HG03469 (cell line): ENCODE data around the gene NOXA1.
"Not testable (repeated sequence)": the region's sequence is repeated elsewhere in the genome, so short reads cannot be mapped to it uniquely, and the experiment has no call there.

Source experiments
- ATAC-seq: cut with Tn5 transposase; IDR thresholded peaks from one replicate; pipeline ENCODE4 v1.9.1; 2021; ENCODE audit warnings: mild to moderate bottlenecking, moderate library complexity, moderate number of reproducible peaks; ENCODE audit not compliant: unreplicated experiment

The NOXA1 gene

DNA sequence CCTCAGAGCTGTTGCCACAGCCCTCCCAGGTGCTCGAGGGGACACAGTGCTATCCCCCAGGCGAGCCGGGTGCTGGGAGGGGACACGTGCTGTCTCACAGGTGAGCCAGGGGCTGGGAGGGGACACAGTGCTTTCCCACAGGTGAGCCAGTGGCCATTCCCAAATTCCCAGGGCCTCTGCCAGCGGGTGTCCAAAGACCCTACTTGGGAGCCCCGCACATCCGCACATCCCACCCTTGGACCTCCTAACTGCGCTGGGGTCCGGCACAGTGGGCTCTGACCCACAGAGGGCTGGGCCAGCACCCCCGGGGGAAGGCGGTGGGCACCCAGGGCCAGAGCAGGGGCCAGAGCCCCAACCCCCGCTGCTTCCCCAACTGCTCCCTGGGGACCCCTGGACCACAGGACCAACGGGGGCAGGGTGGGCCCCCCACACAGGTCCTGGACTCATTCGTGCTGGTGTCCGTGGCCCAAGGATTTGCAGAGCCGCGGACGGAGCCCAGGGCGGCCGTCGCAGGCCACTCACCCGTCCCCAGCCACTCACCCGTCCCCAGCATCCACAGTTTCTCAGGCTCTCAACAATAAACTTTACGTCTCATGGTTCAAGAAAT is 18.1 kb upstream of the NOXA1 start:
- no peak for ATAC-seq

DNA sequence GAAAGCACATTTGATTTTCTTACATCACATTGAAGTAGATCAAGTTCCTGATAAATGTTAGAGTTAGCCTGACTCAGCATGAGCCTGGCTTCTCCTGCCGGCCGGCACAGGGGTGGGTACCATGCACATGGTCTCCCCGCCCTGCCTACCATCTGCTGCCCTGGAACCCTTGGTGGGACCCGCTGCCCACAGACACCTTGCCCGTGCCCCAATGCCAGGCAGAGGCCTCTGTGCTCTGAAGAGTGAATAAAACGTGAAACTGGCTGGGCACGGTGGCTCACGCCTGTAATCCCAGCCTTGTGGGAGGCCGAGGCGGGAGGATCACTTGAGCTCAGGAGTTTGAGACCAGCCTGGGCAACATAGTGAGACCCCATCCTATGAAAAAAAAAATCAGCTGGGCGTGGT is 17.5 kb upstream of the NOXA1 start:
- ATAC-seq, result no peak

DNA sequence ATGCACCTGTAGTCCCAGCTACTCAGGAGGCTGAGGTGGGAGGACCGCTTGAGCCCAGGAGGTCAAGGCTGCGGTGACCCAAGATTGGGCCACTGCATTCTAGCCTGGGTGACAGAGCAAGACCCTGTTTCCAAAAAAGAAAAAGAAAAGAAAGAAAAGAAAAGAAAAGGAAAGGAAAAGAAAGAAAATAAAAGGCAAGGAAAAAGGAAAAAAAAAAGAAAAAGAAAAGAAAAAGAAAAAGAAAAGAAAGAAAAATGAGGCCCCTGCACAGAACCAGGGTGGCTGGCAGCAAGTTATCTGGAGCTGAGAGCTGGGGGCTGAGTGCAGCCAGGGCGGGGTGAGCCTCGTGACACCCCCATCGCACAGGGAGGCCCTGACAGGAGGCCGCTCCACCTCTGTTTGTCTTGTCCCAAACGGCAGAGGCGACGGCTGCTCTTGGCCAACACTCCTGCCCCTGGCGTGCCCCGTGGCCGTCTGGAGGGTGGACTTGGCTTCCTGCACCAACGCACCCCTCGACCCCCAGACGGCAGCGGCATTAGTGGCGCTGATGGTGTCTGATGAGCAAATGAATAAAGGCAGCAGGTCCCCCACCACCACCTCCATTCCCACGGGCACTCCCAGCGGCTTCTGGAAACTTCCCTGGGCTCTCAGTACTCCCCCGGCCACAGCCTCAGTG is 17.0 kb upstream of the NOXA1 start:
- ATAC-seq, result no peak

DNA sequence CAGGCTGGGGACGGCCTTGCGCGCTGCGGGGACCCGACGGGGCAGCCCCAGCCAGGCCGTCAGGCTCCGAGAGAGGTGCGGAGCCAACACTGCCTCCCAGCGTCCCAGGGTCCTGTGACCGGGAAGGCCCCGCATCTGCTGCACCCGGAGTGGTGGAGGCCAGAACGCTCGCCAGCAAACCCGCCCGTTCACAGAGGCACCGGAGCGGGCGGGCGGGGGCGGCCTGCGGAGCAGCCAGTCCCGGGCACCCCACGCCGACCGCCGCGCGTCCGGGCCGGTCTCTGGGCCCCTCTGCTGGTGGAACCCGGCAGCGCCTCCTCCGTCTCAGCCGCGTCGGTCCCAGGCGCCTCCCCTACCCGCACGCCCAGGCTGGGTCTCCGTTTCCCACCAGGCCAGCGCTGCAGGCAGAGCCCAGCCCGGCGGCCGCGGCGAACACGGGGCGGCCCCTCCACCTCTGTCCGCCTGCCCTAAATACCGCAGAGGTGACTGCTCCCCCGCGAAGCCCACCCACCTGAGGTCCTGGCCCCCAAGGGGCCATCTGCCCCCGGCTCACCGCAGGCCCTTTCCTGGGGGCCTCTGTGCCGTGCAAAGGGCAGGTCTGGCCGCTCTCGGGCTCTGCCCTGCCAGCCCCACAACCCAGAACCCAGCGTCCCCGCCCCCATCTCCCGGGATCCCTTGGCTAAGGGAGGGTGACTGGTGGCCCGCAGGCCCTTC is 16.2 kb upstream of the NOXA1 start:
- ATAC-seq, result no peak

DNA sequence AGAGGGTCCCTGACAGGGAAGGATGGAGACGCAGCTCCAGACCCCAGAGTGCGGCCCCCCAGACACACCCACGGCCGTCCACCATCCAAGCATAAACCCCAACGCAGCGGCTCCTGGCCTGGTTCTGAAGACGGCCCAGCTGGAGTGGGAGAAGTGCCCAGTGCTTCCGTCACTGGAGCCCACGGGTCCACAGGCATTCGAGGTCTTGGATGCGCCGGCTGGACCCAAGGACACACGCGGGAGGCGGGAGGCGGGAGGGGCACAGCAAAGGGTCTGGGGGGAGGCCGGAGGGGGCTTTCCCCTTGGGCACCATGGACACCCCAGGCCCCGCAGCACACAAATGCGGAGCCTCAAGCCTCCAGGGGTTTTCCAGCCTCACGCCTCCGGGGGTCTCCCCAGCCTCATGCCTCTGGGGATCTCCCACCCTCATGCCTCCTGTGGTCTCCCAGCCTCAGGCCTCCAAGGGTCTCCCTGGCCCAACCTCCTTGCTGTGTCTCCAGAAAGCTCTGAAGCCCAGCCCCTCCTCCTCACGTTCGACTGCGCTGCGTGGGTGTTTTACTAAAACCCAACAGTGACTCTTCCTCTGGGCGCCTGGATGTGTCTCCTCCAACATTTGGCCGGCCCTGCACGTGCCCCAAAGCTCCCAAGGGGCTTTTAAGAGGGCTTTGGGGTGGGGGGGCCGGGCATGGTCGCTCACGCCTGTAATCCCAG is 15.4 kb upstream of the NOXA1 start:
- no peak for ATAC-seq

DNA sequence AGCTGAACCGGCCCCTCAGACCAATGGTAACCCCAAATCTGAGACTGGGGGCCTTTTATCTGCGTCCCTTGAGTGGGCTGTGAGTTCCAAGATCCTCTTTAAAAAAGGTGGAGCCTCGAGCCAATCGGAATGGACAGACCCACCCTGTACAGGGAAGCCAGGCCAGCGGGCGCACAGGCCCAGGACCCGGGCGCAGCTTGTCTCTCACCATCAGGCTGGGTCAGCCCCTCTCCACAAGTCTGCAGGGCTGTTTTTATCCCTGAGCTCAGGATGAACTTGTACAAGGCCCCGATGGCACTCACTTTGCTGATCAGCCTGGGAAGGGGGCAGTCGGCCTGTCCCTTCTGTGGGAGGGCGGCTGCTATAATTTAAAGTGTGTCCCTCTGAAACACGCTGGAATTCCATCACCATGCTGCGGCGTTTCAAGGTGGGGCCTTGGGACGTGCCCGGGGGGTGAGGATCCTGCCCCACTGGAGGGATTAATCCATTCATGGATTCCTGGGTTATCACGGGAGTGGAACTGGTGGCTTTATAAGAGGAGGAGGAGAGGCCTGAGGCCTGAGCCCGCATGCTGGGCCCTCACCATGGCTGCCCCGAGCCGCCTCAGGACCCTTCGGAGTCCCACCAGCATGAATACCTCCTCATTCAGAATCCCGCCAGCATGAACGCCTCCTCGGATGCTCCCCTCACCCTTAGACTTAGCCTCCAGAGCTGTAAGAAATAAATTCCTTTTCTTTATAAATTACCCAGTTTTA is 14.4 kb upstream of the NOXA1 start:
- no peak for ATAC-seq

DNA sequence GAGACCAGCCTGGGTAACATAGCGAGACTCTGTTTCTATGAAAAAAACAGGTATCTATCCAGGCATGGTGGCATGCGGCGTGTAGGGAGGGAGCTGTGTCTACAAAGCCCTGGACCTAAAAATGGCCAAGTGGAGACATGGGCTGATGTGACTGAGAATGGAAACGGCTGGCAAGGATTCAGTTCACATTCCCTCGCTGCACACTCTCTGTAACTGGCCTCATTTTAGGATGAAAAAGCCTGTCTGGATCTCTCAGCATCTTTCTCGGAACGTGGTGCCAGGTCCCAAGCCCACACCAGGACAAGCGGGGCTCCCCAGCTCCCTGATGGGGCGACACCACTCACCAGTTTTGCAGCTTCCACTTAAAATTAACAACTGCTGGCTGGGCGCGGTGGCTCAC is 13.7 kb upstream of the NOXA1 start:
- ATAC-seq, result no peak

DNA sequence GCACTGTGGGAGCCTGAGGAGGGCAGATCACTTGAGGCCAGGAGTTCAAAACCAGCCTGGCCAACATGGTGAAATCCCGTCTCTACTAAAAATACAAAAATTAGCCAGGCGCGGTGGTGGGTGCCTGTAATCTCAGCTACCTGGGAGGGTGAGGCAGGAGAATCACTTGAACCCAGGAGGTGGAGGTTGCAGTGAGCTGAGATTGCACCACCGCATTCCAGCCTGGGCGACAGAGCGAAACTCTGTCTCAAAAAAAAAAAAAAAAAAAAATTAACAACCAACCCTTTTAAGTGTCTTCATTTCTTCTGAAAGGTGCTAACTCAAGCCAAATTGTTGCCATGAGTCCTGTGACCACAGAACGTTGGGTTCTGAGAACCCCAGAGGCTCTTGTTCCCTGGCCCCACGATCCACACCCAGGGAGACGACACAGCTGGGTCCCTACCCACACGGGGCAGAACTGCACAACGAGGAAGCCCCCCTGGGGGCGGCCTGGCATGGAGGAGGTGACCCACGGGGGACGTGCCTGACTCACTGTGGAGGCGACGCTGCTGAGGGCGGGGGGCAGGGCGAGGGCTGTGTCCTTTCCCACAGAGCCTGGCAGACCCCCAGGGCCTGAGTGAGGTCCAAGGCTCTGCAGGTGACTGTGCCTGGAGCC is 12.8 kb upstream of the NOXA1 start:
- ATAC-seq, result not testable (repeated sequence)

DNA sequence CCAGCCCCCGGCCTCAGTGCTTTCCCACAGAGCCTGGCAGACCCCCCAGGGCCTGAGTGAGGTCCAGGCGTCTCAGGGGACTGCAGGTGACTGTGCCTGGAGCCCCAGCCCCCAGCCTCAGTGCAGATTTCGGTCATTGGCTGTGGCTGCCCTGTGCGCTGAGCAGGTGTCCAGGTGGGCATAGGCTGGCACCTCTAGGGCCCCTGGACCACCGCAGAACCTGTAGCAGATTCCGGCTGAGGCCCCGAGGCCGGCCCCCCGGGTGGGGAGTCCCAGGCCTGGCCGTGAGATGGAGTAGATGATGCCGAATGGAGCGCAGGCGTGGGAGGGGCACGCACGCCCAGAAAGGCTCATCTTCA is 12.3 kb upstream of the NOXA1 start:
- ATAC-seq, result no peak

DNA sequence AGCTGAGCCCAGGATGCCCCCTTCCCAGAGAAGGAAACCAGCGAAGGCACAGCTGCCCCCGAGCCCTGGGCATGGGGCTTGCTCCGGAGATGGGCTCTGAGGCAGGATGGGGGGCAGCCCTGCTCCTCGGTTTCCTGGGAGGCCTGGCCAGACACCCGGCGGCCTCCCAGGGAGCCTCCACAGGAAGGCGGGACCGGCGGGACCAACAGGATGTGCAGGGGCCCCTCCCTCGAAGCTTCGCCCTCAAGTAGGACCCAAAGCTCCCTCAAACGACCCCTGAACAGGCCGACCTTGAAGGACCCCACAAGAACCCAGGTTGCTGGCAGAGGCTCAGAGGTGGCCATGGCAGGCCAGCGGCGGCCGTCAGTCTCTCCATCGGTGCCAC is 11.9 kb upstream of the NOXA1 start:
- no peak for ATAC-seq

DNA sequence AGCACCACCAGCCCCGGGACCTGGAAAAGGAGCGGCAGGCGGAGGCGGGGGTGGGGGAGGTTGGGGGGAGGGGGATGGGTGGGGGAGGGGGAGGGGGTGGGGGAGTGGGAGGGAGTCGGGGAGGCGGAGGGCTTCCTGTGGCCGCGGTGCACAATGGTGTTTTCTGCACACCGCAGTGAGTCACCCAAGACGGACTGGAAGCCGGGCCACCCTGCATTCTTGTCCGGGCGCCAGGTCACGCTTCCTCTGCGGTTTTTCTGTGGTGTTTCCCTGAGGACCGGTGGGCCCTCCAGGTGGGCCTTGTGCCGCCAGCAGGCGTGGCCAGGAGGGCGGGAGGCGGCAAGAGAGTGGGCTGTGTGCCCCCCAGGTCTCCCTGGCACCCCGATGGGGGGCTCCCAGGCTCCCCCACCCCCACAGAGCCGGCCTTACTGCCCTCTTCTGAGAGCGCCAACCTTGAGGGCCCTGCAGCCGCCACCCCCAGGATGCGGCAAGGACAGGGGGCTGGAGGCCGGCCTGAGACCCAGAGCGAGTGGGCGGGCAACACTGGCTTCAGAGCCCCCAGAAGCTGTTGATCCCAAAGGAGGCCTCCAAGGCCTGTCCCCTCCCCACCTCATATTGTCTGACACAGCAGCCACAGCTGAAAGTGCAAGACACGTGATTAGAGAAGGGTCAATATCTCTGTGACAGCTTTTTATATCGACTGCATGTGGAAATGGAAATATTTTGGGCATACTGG is 11.4 kb upstream of the NOXA1 start:
- no peak for ATAC-seq

DNA sequence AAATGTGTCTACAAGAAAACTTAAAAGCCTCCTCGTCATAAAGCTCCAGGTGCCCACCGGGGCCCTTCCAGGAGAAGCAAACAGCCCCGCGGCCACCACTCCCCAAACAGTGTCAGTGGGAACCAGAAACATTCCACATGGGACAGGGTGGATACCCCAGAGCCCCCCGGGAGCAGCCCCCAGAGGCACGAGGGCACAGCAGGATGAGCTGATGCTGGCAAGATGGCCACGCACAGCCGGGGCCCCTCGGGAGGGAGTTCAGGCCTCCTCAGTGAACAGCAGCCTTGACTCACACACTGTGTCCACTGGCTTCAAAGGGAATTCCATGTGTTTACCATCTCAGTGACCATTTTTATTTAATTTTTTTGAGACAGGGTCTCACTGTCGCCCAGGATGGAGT is 10.8 kb upstream of the NOXA1 start:
- no peak for ATAC-seq

DNA sequence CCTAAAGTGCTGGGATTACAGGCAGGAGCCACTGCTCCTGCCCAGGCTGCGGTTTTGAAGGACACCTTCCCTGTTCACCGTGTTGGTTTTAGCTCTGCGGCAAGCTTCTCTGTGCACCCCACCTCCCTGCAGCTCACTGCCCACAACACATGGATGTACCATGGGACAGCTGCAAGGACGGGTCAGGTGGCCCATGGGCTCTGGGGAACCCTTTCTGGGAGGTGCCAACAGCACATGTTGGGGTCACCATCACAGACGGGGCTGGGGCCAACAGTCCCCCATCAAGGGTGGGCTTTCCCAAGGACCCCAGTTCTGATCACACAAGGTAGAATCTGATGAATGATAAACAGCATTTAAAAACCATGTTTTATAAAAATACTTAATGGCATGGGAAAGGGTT is 7.7 kb upstream of the NOXA1 start:
- ATAC-seq, result no peak

DNA sequence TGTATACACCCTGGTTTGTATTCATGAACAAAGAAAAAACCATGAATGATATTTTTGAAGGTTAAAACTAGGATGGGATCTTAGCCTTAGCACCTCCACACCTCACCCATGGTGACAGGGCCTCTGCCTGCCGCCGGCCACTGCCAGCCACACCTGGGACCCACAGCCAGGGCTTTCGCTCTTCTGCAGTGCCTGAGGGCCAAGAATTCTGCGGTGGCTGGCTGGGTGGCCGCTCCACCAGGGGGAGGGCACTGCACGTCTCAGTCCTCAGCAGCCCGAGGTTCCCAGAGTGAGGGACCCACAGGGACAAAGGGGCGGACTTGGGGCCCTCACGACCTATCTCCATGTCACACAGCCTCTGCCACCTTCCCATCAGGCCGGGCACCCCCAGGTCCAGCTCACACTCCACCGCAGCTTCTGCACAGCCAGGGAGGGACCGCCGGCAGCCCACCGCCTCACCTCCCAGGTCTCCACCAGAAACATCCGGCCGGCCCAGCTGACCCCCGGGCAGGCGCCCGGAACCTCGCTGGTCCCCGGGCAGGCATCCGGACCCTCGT is 7.1 kb upstream of the NOXA1 start:
- ATAC-seq, result no peak

DNA sequence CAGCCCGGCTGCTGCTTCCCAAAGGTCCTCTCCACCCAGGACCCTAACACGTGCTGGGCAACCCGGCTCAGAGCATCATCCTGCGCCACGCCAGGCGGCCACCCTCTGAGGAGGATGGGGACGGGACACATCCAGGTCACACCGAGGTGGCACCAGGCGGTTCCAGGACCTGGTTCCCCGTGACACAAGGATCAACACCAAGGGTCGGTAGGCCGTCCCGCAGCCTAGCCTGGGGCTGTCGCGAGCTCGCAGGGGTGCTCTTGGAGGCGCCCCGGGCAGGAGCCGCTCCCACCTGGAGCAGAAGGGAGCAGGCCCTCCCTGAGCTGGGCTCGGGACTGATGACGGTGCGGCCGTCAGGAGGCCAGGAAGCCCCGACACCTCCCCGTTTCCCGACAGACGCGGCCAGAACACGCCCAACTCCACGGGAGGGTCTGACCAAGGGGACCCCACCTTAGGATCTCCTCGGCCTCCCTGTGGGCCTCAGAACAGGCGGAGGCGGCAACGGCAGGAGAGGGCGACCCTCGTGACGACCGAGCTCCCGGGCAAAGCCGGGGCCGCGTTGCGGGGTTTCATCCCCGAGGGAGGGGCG is 6.5 kb upstream of the NOXA1 start:
- no peak for ATAC-seq

DNA sequence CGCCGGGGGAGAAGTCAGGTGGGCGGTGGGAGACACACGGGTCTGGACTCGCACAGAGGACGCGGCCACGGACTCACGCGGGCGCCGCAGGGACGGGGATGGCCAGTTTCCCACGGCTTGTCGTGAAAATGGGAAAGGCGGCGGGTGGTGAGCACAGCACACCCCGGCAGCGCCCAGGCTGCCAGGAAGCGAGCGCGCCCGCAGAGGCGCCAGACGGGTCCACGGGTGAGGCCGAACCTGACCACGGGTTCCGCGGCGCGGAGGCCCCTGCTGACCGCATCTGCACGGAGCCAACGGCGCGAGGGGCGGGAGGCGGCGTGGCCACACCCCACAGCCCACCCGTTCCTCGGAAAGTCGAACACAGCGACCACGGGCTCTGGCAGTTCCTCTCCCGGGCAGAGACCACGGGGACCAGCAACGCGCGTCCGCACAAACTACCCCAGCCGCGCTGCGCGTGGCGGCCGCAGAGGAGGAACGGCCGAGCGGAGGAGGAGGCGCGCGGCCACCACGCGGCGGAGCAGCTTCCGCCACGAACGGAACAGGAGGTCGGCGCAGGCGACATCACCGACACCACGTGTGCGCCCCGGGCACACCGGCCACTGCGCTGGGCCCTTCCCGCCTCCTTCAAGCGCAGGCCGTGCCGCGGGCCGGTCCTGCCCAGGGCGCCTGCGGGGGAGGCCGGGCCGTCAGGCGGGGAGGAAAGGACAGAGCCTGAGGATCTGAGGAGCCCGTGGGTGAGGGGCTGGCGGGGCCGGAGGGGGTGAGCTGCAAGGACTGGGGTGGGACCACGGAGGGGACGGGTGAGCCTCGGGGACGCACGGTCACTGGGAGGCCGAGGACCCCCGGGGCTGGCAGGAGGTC is 5.8 kb upstream of the NOXA1 start:
- no peak for ATAC-seq

DNA sequence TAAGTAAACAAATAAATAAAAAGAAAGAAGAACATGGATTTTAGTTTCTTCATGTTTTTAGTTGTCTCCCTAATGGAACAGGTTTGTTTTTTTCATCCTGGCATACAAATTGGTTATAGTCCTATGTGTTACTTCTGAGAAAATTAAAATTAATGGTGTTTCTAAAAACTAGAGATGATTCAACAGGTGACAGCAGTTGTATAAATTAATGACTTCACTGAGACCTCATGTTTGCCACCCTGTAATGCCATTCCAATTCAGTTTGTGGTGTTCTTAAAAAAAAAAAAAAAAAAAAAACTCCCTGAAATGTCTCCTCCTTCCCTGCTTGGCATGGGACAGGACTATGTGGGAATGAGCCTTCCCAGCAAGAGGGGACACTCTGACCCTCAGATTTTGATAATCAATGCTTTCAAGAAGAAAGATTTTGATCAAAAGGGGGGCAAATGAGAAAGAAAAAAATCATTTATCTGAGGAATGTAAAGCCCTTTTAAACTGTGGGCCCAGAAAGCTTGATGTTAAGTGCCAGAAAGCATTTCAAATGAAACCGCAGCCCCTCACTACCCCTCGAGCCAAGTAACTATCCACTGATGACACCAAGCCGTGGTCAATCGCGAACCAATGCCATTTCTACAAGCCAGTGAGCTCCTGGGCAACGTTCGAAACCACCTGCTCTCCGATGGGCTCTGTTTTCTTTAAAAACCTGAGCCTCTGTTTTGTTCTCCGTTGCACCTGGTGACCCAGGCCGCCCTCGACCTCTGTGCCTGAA is 1.2 kb upstream of the NOXA1 start:
- no peak for ATAC-seq
